ENCODE results near the gene PSMD5.

PSMD5 gene

DNA sequence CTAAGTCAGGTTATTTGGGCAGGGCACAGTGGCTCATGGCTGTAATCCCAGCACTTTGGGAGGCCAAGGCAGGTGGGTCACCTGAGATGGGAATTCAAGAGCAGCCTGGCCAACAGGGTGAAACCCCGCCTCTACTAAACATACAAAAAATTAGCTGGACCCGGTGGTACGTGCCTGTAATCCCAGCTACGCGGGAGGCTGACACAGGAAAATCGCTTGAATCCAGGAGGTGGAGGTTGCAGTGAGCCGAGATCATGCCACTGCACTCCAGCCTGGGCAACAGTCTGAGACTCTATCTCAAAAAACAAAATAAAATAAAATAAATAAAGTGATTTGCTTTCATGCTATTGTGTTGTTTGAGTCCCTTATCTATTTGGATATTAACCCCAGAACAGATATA lies 41.3 kb downstream of the PSMD5 start:
- no peak for DNase-seq

- peak; percentile 84 for DNase-seq
These were observed 49.6 kb downstream of the PSMD5 start, which contains the start of gene FBXW2 for GRCh38 chr9:120792898-120793765. Gene FBXW2 (minus strand): TSS chr9:120793416. CDS start chr9:120788258, 5,158 bp downstream.

- DNase-seq, result no peak
These were observed 51.6 kb downstream of the PSMD5 start for GRCh38 chr9:120791161-120791560.

- DNase-seq, result no peak
These were observed 54.8 kb downstream of the PSMD5 start for GRCh38 chr9:120787933-120788332.

- DNase-seq, result no peak
These were observed 59.1 kb downstream of the PSMD5 start for GRCh38 chr9:120783602-120784047.

DNA sequence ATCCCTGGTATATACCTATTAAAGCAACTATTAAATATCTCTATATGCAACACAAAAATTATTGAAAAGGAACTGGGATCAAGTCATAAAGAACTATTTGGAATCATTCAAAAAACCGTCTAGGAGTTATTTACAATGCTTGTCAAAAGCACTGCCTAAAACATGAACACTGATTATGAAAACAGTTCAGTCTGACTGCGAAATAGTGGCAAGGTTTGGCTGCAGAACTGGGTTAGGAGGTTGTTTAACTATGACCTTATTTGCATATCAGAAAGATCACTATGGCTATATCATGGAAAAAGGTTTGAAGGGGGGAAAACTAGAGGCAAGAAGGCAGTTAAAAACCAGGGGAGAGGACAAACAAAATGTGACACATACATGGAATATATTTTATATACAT lies 61.5 kb downstream of the PSMD5 start:
- DNase-seq, result no peak

GRCh38 chr9:120780367-120780766 lies 62.4 kb downstream of the PSMD5 start:
- no peak for DNase-seq

- no peak for DNase-seq
These were observed 63.5 kb downstream of the PSMD5 start for GRCh38 chr9:120779227-120779626.

DNA sequence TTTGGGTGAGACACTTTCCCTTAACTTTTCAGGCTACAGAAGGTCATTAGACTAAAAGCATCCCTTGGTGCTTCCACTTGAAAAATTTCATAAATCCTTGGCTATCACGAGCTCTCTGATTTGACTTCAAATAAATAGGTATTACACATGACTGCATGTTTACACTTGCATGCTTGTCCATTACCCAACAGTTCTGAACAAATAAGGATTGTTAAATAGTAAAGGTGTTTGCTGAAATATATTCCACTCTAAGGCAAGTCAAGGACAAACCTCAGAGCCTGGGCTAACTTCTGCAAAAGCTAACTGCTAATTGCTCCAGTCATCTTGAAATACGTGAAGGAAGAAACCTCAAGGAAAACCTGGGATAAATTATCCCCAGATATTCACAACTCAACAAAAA lies 64.0 kb downstream of the PSMD5 start:
- no peak for DNase-seq

- no peak for DNase-seq
These were observed 65.5 kb downstream of the PSMD5 start for GRCh38 chr9:120777229-120777628.

DNA sequence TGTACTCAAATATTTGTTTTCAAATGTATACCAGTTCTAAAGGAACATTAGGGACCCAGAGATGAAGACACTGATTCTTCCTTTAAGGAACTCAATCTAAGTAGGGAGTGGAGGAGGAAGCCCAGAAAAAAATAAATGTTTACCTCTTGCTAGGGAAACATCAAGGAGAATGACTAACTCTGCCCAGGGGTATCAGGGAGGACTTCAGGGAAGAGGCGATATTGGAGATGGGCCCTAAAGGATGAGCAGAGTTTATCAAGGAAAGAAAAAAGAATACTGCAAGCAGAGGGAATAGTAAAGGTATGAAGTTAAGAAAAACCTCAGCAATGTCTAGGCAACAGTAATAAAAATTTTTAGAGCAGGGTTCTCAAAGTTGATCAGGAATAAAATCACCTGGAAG lies 65.9 kb downstream of the PSMD5 start:
- DNase-seq, result no peak

DNA sequence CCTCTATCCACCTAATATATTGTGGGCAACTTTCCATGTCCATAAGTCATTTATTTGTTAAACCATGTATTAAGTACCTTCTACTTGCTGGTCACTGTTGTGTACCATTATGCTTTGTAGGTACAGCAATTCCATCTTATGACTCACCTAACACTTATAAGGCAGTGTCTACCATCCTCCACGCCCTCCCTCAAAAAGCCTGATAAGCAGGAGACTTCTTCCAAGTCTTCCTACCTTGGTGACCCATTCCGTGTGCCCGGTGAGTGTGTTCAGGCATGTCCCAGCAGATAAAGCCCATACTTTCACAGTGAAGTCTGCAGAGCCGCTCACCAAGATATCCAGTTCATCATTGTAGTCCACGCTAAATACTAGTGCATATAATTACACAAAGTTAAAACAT lies 66.9 kb downstream of the PSMD5 start:
- no peak for DNase-seq

- no peak for DNase-seq
These were observed 68.0 kb downstream of the PSMD5 start for GRCh38 chr9:120774719-120775118.

- DNase-seq, result no peak
These were observed 69.5 kb downstream of the PSMD5 start for GRCh38 chr9:120773256-120773655.

DNA sequence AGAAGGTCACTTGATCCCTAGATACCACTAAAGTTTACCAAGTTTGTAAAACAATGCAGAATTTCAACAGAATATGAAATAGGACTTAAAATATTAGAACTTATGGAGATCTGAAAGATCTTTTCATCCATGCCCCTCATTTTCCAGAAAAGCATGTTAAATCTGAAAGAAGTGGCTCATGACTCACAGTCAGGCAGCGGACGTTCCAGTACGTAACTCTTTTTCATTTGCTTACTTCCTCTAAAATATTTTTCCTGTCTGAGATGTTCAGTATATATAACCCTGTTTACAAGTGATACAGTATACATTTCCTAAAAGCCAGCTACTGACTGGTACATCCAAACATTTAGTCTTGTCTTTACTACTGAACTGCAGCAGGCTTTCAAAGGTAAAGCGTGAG lies 71.8 kb downstream of the PSMD5 start:
- no peak for DNase-seq

- DNase-seq, result no peak
These were observed 73.8 kb downstream of the PSMD5 start for GRCh38 chr9:120768886-120769285.

GRCh38 chr9:120768247-120768646 lies 74.5 kb downstream of the PSMD5 start:
- DNase-seq, result no peak

DNA sequence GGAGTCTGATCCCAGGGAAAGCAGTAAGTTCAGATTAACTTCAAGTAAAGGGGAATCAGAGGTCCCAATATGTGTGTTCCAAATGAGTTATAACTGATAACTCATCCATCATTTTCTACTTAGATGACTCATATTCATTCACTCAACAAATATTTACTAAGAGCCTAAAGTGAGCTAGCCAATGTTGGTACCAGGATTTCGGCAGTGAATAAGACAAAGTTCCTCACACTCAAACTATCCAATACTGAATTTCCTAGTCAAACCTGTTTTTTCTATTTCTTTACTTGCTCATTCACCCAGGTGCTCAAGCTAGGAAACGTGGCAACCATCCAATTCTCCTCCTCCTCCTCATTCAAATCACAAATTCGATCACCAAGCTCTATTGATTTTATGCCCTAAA lies 75.3 kb downstream of the PSMD5 start:
- no peak for DNase-seq

All from CD4-positive, alpha-beta T cell treated with Interleukin-12 subunit alpha and Interleukin-12 subunit beta, for 1 hour (primary cell).